Fibroblast of mammary gland (primary cell): Measurements from ENCODE around the gene KCNK10.

Experiments
- DNase-seq: peaks from one replicate; pipeline ENCODE4 v3.0.0-alpha.2; 2010; ENCODE audit warnings: low read depth
- H3K4me3 ChIP-seq: 2 replicates; pipeline ENCODE4 v1.5.1; 2011; ENCODE audit warnings: low read depth, mild to moderate bottlenecking, low read length, moderate library complexity; ENCODE audit not compliant: control insufficient read depth
- CTCF ChIP-seq: conservative IDR thresholded peaks from 2 replicates; pipeline ENCODE4 v1.5.1; 2011; ENCODE audit warnings: low read depth, low read length, inconsistent platforms; ENCODE audit not compliant: control insufficient read depth, insufficient read depth

The KCNK10 gene

GRCh38 chr14:88323523-88324199, 592 bp upstream of the KCNK10 start:
- H3K4me3 ChIP-seq, result no peak overlapping the region
- peak; percentile 4 for DNase-seq
- TF ChIP-seq CTCF, result no peak

- no peak for DNase-seq
- H3K4me3 ChIP-seq, result no peak overlapping the region
- TF ChIP-seq CTCF, result no peak
These were observed 474 bp downstream of the KCNK10 start for GRCh38 chr14:88322504-88323085.

GRCh38 chr14:88321692-88322503, 1.2 kb downstream of the KCNK10 start:
- no peak for DNase-seq
- H3K4me3 ChIP-seq, result no peak overlapping the region
- TF ChIP-seq CTCF, result no peak

- no peak for DNase-seq
- TF ChIP-seq CTCF, result no peak
- H3K4me3 ChIP-seq, result no peak overlapping the region
These were observed 4.7 kb downstream of the KCNK10 start for GRCh38 chr14:88318406-88318805.

- no peak overlapping the region for H3K4me3 ChIP-seq
- TF ChIP-seq CTCF, result no peak
- DNase-seq, result no peak
These were observed 6.5 kb downstream of the KCNK10 start for GRCh38 chr14:88316521-88316920.

GRCh38 chr14:88312257-88312656, 10.8 kb downstream of the KCNK10 start:
- DNase-seq, result no peak
- no peak overlapping the region for H3K4me3 ChIP-seq
- TF ChIP-seq CTCF, result no peak
